ENCODE data around the gene KRCC1. TPM values are rescaled to one million over a fixed set of nuclear protein-coding genes. Genes with fewer than 3 reads are reported as not detected.
"Not testable (repeated sequence)": the region's sequence is repeated elsewhere in the genome, so short reads cannot be mapped to it uniquely, and the experiment has no call there.

KRCC1 gene
- polyA plus RNA-seq, 1 donor from 2014 or later = 26.6 TPM

DNA sequence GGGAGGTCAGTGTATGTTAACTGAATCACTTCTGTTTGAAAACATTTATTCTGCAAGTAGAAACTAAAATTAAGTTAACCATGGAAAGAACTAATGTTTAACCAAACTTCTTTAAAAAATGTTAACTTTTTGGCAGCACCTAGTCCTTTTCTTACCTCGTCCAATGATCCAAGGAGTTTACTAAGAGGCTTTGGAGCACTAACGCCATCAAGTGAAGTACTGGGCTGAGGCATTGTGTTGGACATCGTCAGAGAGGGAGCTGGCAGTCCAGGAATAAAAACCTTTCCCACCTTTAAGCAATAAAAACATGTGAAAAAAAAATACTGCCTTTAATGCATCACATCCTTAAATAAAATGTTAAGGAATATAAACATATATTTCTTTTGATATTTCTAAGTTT, 63.0 kb downstream of the KRCC1 start:
- not testable (repeated sequence) for H3K79me2 ChIP-seq (replicated peaks; ENCODE audit: insufficient read depth, low read length); H3K9me3 ChIP-seq (ENCODE audit: low read length); H3K36me3 ChIP-seq (ENCODE audit: insufficient read depth, low read length); H3F3A ChIP-seq (ENCODE audit: insufficient read depth, low read length, poor library complexity, severe bottlenecking); H4K20me1 ChIP-seq (ENCODE audit: insufficient read depth); H3K27ac ChIP-seq (ENCODE audit: low read length); H3K4me2 ChIP-seq (ENCODE audit: low read length); H3K27me3 ChIP-seq (ENCODE audit: insufficient read depth, low read depth, low read length); H2AFZ ChIP-seq (ENCODE audit: low read depth, low read length); H3K4me3 ChIP-seq (ENCODE audit: low read length); H3K9me2 ChIP-seq (ENCODE audit: insufficient read depth, low read length); H3K9ac ChIP-seq (ENCODE audit: low read length)

DNA sequence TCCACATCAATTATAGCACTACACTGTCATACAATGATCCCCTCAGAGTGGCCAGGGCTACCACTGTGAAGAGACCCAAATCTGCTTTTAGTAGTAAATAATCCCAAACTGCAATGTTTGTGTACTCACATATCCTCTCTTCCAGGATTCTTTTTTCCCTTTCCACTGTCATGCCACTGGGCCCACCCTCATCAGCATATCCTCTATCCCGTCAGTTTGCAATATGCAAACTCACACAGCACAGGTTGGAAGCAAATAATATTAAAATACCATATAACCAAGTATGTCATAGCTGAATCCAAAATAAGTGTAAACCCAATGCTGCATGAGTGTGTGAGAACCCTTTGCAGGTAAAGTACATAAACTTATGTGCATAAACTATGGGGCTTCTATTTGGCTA, 68.1 kb downstream of the KRCC1 start:
- H3K27me3 ChIP-seq (ENCODE audit: insufficient read depth, low read depth, low read length); H3K79me2 ChIP-seq (replicated peaks; ENCODE audit: insufficient read depth, low read length); H3K9ac ChIP-seq (ENCODE audit: low read length); H3K9me3 ChIP-seq (ENCODE audit: low read length); H4K20me1 ChIP-seq (ENCODE audit: insufficient read depth); H3K9me2 ChIP-seq (ENCODE audit: insufficient read depth, low read length); H3K27ac ChIP-seq (ENCODE audit: low read length); H3K4me2 ChIP-seq (ENCODE audit: low read length); H3K36me3 ChIP-seq (ENCODE audit: insufficient read depth, low read length); H2AFZ ChIP-seq (ENCODE audit: low read depth, low read length); H3F3A ChIP-seq (ENCODE audit: insufficient read depth, low read length, poor library complexity, severe bottlenecking); H3K4me3 ChIP-seq (ENCODE audit: low read length): not testable (repeated sequence)

DNA sequence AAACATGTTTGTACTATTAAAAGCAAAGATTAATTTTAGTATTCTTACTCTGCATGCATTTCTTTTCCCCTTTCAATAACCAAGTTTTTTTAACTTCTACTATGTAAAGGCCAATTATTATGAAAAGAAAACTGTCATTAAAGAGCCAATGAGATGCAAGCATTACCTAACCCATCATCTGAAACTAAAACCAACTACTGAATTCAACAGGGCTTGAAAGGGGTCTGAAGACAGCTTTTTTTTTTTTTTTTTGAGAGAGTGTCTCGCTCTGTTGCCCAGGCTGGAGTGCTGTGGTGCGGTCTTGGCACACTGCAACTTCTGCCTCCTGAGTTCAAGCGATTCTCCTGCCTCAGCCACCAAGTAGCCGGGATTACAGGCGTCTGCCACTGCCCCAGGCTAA, 69.7 kb downstream of the KRCC1 start:
- not testable (repeated sequence) for H3K27me3 ChIP-seq (ENCODE audit: insufficient read depth, low read depth, low read length); H3K9ac ChIP-seq (ENCODE audit: low read length); H2AFZ ChIP-seq (ENCODE audit: low read depth, low read length); H3K27ac ChIP-seq (ENCODE audit: low read length); H3F3A ChIP-seq (ENCODE audit: insufficient read depth, low read length, poor library complexity, severe bottlenecking); H3K9me3 ChIP-seq (ENCODE audit: low read length); H3K9me2 ChIP-seq (ENCODE audit: insufficient read depth, low read length); H3K4me2 ChIP-seq (ENCODE audit: low read length); H4K20me1 ChIP-seq (ENCODE audit: insufficient read depth); H3K79me2 ChIP-seq (replicated peaks; ENCODE audit: insufficient read depth, low read length); H3K4me3 ChIP-seq (ENCODE audit: low read length); H3K36me3 ChIP-seq (ENCODE audit: insufficient read depth, low read length)

DNA sequence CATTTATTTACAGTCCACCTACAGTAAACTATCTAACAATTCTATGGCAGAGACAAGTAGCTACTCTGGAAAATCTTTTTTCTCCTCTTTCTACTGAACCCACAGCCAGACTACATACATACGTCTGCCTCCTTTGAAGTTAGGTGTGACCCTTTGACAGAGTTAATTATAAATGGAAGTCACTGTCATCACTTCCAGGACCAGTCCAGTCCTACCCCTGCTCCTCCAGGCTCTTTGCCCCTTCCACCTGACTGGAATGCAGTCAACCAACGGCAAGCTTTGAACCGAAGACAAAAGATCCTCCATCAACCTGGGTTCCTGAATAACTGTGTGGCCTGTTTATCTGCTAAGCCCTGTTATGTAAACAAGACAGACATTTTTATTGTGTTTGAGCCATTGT, 74.4 kb downstream of the KRCC1 start:
- not testable (repeated sequence) for H3K9me2 ChIP-seq (ENCODE audit: insufficient read depth, low read length); H3K9ac ChIP-seq (ENCODE audit: low read length); H3K4me3 ChIP-seq (ENCODE audit: low read length); H3K79me2 ChIP-seq (replicated peaks; ENCODE audit: insufficient read depth, low read length); H2AFZ ChIP-seq (ENCODE audit: low read depth, low read length); H3F3A ChIP-seq (ENCODE audit: insufficient read depth, low read length, poor library complexity, severe bottlenecking); H3K4me2 ChIP-seq (ENCODE audit: low read length); H3K27me3 ChIP-seq (ENCODE audit: insufficient read depth, low read depth, low read length); H3K9me3 ChIP-seq (ENCODE audit: low read length); H3K36me3 ChIP-seq (ENCODE audit: insufficient read depth, low read length); H3K27ac ChIP-seq (ENCODE audit: low read length); H4K20me1 ChIP-seq (ENCODE audit: insufficient read depth)

Small RNAs within 50 kb of the gene (small RNA-seq; reads per million reads assigned to genes)
- 0 to 0.56 (median 0) reads per million in 3 experiments for gene MIR4780
- 9.2 to 301 (median 65.7) reads per million in 3 experiments for gene RNU2-63P

Other genes with a start within 250 kb of the KRCC1 start
- 45.4 and 47.7 TPM in 2 replicates for gene RGPD2, start 230.0 kb downstream of the KRCC1 start, polyA plus RNA-seq
- not detected in 2 replicates for gene RNU2-63P, start 39.2 kb downstream of the KRCC1 start, polyA plus RNA-seq
- gene SMYD1, start 12.0 kb upstream of the KRCC1 start, polyA plus RNA-seq = not detected in 2 replicates
- not detected in 2 replicates for gene FABP1, start 72.3 kb upstream of the KRCC1 start, polyA plus RNA-seq
- 0.09 TPM in 1 of 2 replicates, not detected in the other for gene THNSL2, start 114.6 kb upstream of the KRCC1 start, polyA plus RNA-seq